HEK293T (cell line): ENCODE results near the gene RNF169.

Experiments
- BHLHE40 ChIP-seq: fragments of 450-650 bp; IDR thresholded peaks from 2 replicates; pipeline ENCODE4 v1.6.1; 2016; ENCODE audit warnings: mild to moderate bottlenecking, moderate library complexity, borderline replicate concordance
- LEF1 ChIP-seq: fragments of 450-650 bp; IDR thresholded peaks from 2 replicates; pipeline ENCODE4 v1.6.1; 2017; ENCODE audit warnings: mild to moderate bottlenecking, borderline replicate concordance
- NFRKB ChIP-seq: fragments of 450-650 bp; IDR thresholded peaks from 2 replicates; pipeline ENCODE4 v1.6.1; 2016; ENCODE audit warnings: mild to moderate bottlenecking, moderate library complexity
- SP1 ChIP-seq: fragments of 450-650 bp; IDR thresholded peaks from 2 replicates; pipeline ENCODE4 v1.6.1; 2017
- SUZ12 ChIP-seq: fragments of 450-650 bp; IDR thresholded peaks from 2 replicates; pipeline ENCODE4 v1.6.1; 2016; ENCODE audit warnings: mild to moderate bottlenecking
- TARDBP ChIP-seq: fragments of 450-650 bp; IDR thresholded peaks from 2 replicates; pipeline ENCODE4 v1.6.1; 2016

- no peak for TF ChIP-seq BHLHE40
- no peak for TF ChIP-seq LEF1
- no peak for TF ChIP-seq TARDBP
- no peak for TF ChIP-seq SP1
- no peak for TF ChIP-seq SUZ12
- TF ChIP-seq NFRKB: no peak
These were observed 90.8 kb downstream of the RNF169 start for GRCh38 chr11:74839446-74839845.
